SJSA1 (cell line): Measurements from ENCODE around the gene CHSY1. TPM values are rescaled to one million over a fixed set of nuclear protein-coding genes. Genes with fewer than 3 reads are reported as not detected.
A peak's percentile ranks its signal among the peaks of the same experiment; 100 is the strongest.

Source experiments
- DNase-seq, 2 experiments: peaks; one replicate each; pipeline ENCODE4 v3.0.0-alpha.2; 2015 to 2020; ENCODE audit warnings: low spot score in 2 of 2, low read depth in 1 of 2
- H3K27ac ChIP-seq: fragments of 250-450 bp; sonication (Bioruptor Pico); 2 replicates; pipeline ENCODE4 v1.5.1; 2020; ENCODE audit warnings: mild to moderate bottlenecking, moderate library complexity
- H3K27me3 ChIP-seq: fragments of 250-450 bp; sonication (Bioruptor Pico); replicated peaks from 2 replicates; pipeline ENCODE4 v1.5.1; 2020; ENCODE audit warnings: mild to moderate bottlenecking, moderate library complexity
- H3K36me3 ChIP-seq: fragments of 250-450 bp; sonication (Bioruptor Pico); 2 replicates; pipeline ENCODE4 v1.5.1; 2020; ENCODE audit warnings: mild to moderate bottlenecking
- H3K4me1 ChIP-seq: fragments of 250-450 bp; sonication (Bioruptor Pico); replicated peaks from 2 replicates; pipeline ENCODE4 v1.6.1; 2021; ENCODE audit warnings: mild to moderate bottlenecking
- H3K4me3 ChIP-seq: fragments of 250-450 bp; sonication (Bioruptor Pico); 2 replicates; pipeline ENCODE4 v1.5.1; 2020; ENCODE audit warnings: mild to moderate bottlenecking
- H3K9me3 ChIP-seq: fragments of 250-450 bp; sonication (Bioruptor Pico); replicated peaks from 2 replicates; pipeline ENCODE4 v1.5.1; 2020; ENCODE audit warnings: mild to moderate bottlenecking
- total RNA-seq: library from RNA; depleted of rRNA; stranded (reverse); fragments of >200 nt; shearing (Covaris generic); gene quantifications from 2 replicates; pipeline ENCODE4 v1.2.3, GENCODE V29; 2014

The CHSY1 gene
- total RNA-seq, 1 experiment from 2014 or later: 62.8 TPM

GRCh38 chr15:101190092-101190595 lies 61.7 kb downstream of the CHSY1 start:
- DNase-seq: no peak
- H3K36me3 ChIP-seq: peaks cover 10% of the 10 kb centered on the region
- no peaks in the 10 kb centered on the region for H3K9me3 ChIP-seq
- H3K27me3 ChIP-seq: no peaks in the 10 kb centered on the region
- H3K4me3 ChIP-seq: no peak overlapping the region
- peaks cover 78% of the 10 kb centered on the region for H3K4me1 ChIP-seq
- peak overlapping the region; percentile 91 for H3K27ac ChIP-seq

- H3K9me3 ChIP-seq: no peaks in the 10 kb centered on the region
- no peak for DNase-seq
- H3K36me3 ChIP-seq: peaks cover 10% of the 10 kb centered on the region
- peak overlapping the region; percentile 29 for H3K4me3 ChIP-seq
- H3K27ac ChIP-seq: peak overlapping the region; percentile 91
- H3K27me3 ChIP-seq: no peaks in the 10 kb centered on the region
- H3K4me1 ChIP-seq: peaks cover 75% of the 10 kb centered on the region
Observed at GRCh38 chr15:101189409-101190091, 62.3 kb downstream of the CHSY1 start.

DNA sequence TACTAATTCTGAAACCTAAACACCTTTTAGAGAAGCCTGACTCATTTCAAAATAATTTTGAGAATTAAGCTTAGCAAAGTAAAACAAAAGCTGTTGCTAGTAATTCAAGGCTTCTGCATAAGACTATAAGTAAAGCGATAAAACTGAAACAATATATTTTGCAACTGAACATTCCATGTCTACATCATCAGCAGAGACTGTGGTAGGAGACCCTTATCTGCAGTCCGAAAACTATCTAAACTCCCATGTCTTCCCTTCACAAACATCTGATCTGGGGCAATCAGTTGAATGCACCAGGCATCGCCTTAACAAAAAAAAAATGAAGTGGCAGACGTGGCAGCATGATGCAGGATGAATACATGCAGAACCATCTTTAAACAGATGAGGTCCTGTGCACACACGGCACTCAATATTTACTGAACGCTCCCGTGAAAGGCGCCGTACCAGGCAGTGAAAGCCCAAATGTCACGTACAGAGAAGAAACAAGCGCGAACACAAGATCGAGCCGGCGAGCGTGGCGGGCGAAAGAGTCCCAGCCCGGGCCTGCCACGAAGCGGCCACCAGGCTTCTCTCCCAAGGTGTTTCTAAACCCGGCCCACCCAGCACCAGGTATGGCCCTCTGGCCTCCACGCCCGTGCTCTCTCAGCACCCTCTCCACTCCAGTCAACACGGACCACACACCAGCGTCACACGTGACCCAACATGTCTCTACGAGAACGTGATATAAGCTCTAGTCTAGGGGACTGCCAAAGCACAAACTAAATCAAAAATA lies 63.0 kb downstream of the CHSY1 start:
- peak in 1 of 2 experiments; percentile 89 for DNase-seq
- peak overlapping the region; percentile 91 for H3K27ac ChIP-seq
- H3K9me3 ChIP-seq: no peaks in the 10 kb centered on the region
- H3K27me3 ChIP-seq: no peaks in the 10 kb centered on the region
- H3K4me3 ChIP-seq: peak overlapping the region; percentile 29
- H3K4me1 ChIP-seq: peaks cover 68% of the 10 kb centered on the region
- H3K36me3 ChIP-seq: peaks cover 10% of the 10 kb centered on the region

DNA sequence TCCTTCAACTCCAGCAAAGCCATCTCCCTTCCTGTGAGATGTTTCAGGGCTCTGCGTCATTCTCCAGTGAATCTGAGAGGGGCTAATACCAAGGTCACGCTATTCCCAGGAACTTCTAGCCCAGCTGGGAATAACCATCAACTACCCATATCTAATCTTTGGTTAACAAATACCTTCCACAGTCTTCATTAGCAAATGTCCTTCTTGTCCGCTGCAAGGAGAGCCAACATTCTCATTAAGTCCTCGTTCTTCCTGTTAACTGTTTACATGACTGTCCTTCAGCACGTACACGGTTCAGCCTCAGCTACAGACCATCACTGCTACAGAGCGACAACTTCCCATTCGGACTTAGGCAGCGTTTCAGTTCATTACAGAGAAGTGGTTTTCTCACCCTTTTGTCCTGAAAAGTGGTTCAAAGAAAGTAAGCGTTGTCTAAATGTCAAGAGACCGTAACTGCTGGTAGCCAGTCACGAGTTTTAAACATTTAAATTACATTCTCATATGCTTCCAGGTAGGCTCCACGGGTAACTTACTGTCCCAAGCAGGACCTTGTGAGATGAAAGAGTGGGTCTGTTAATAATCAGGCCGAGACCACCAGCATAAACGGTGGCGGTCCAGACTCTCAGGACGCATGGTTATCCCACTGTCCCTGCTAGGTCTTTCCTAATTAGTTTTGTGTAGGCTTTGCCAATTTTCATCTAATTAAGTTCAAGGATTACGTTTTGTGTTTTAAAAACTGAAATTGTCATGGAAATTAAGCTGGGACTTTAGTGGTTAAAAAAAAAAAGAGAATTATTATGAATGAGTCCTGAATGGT lies 63.8 kb downstream of the CHSY1 start:
- Histone ChIP-seq H3K36me3 (peaks cover 7% of the 10 kb centered on the region; the same call in 1 of the 2 replicates), H3K27me3 (no peaks in the 10 kb centered on the region), H3K4me3 (peak overlapping the region; percentile 29), H3K27ac (peak overlapping the region; percentile 91), H3K9me3 (no peaks in the 10 kb centered on the region), H3K4me1 (peaks cover 60% of the 10 kb centered on the region)
- peak in 1 of 2 experiments; percentile 87 for DNase-seq

DNA sequence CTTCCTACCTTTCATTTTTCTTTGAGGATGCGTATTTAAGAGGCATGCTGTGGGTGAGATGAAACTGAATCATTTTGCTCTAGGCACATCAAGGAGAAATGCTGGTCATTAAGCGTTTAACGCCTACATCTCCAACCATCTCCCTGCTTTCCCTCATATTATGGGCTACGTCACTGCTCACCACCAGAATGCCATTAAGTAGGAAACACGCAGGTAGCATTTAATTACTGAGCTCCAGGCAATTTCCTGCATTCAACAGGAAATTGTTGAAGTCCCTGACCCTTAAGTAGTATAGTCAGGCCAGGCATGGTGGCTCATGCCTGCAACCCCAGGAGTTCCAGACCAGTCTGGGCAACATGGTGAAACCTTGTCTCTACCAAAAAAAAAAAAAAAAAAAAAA lies 66.1 kb downstream of the CHSY1 start:
- no peaks in the 10 kb centered on the region for H3K9me3 ChIP-seq
- H3K27me3 ChIP-seq: no peaks in the 10 kb centered on the region
- peaks cover 48% of the 10 kb centered on the region for H3K4me1 ChIP-seq
- no peak for DNase-seq
- no peak overlapping the region for H3K27ac ChIP-seq
- no peak overlapping the region for H3K4me3 ChIP-seq
- H3K36me3 ChIP-seq: peaks cover 24% of the 10 kb centered on the region

DNA sequence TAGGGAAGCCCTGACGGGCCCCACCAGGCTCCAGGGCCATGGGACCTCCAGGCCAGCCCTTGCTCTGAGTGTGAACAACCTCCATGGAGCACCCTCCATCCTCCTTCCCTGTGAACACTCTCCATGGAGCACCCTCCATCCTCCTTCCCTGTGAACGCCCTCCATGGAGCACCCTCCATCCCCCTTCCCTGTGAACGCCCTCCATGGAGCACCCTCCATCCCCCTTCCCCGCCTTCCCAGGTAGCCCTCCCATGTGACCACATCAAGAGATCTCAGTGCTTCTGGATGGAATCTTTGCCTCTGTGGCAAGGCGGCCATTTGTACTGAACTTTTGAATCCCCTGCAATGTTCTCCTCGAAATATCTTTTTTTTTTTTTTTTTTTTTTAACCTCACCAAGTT lies 66.5 kb downstream of the CHSY1 start:
- Histone ChIP-seq H3K9me3 (no peaks in the 10 kb centered on the region), H3K27me3 (no peaks in the 10 kb centered on the region), H3K4me3 (no peak overlapping the region), H3K4me1 (peaks cover 48% of the 10 kb centered on the region), H3K36me3 (peaks cover 27% of the 10 kb centered on the region), H3K27ac (no peak overlapping the region)
- no peak for DNase-seq

- Histone ChIP-seq H3K27ac (no peak overlapping the region), H3K9me3 (no peaks in the 10 kb centered on the region), H3K36me3 (peaks cover 27% of the 10 kb centered on the region), H3K4me3 (no peak overlapping the region), H3K27me3 (no peaks in the 10 kb centered on the region), H3K4me1 (peaks cover 50% of the 10 kb centered on the region)
- DNase-seq: no peak
Observed at GRCh38 chr15:101184830-101185229, 67.0 kb downstream of the CHSY1 start.

- Histone ChIP-seq H3K4me1 (peaks cover 50% of the 10 kb centered on the region), H3K9me3 (no peaks in the 10 kb centered on the region), H3K27ac (no peak overlapping the region), H3K4me3 (no peak overlapping the region), H3K36me3 (peaks cover 28% of the 10 kb centered on the region), H3K27me3 (no peaks in the 10 kb centered on the region)
- DNase-seq: no peak
Observed at GRCh38 chr15:101183931-101184305, 67.9 kb downstream of the CHSY1 start.

GRCh38 chr15:101183226-101183930 lies 68.5 kb downstream of the CHSY1 start:
- Histone ChIP-seq H3K4me3 (no peak overlapping the region), H3K27me3 (no peaks in the 10 kb centered on the region), H3K9me3 (no peaks in the 10 kb centered on the region), H3K27ac (no peak overlapping the region), H3K4me1 (peaks cover 49% of the 10 kb centered on the region), H3K36me3 (peaks cover 33% of the 10 kb centered on the region)
- no peak for DNase-seq

DNA sequence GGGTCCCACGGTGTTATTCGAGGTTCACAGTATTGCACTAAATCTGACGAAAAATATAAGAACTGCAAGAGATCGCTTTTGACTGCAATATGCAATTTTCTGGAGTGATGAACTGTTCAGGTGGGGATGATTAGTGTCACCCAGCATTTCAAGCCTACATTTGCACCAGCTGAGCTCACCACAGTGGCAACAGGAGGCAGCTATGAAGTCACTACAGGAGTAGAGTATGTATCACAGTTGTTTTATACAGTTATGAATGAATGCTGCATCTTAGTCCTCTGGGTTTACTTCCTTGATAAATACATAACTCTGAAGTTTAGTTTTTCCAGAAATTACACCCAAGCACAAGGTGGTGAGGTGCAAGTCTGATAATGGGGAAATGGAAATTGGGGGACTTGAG lies 69.6 kb downstream of the CHSY1 start:
- H3K36me3 ChIP-seq: peaks cover 45% of the 10 kb centered on the region
- no peak overlapping the region for H3K27ac ChIP-seq
- DNase-seq: no peak
- no peak overlapping the region for H3K4me3 ChIP-seq
- H3K9me3 ChIP-seq: no peaks in the 10 kb centered on the region
- peaks cover 45% of the 10 kb centered on the region for H3K4me1 ChIP-seq
- no peaks in the 10 kb centered on the region for H3K27me3 ChIP-seq

DNA sequence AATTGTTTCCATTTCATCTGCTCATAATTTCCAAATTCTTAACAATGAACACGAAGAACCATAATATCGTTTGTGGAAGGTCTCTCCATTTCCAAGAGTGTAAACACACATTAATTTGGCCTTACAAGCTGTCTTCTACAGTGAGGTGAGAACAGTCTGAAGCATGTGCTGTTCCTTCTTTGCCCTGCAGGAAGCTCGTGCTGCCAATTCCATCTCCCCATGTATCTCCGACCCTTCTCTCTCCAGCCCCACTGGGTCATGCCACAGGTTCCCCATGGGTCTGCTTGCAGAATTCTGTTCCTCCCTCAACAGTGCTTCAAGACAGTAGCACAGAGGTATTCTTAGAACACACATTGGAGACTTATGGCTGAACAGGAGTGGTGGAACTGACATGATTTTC lies 70.5 kb downstream of the CHSY1 start:
- Histone ChIP-seq H3K4me3 (no peak overlapping the region), H3K27me3 (no peaks in the 10 kb centered on the region), H3K4me1 (peaks cover 45% of the 10 kb centered on the region), H3K9me3 (no peaks in the 10 kb centered on the region), H3K27ac (no peak overlapping the region), H3K36me3 (peaks cover 46% of the 10 kb centered on the region)
- DNase-seq: no peak

DNA sequence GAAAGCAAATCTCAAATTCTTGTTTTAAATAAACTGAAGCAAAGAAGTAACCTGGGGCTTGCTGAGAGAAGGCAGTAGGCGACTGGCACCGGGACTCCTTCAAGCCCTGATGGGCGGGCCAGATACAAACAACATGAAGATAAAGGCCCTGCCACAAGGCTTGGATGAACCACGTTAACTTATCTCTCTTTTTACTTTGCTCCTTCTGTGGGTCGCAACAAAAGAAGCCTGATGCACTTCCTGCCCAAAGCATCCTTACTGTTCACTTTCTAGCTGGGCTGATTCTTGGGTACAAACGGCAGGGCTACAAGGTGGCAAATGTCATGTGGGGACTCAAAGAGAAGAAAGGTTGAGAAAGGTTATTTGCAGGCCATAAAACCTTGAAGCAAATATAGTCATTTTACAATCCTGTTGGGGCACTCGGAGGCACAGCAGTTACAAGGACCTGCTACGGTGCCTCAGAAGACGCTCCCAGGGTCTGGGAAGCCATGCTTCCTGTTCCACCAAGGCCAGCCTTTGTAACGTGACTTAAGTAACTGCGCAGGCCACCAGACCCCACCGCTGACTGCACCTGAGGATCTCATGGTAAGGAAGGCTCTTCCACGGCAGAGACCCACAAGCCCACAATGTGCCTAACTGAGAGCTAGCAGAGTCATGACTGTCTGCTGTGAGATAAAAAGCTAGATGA lies 71.1 kb downstream of the CHSY1 start:
- Histone ChIP-seq H3K4me1 (peaks cover 48% of the 10 kb centered on the region), H3K4me3 (no peak overlapping the region), H3K27ac (peak overlapping the region; percentile 32), H3K9me3 (no peaks in the 10 kb centered on the region), H3K36me3 (peaks cover 52% of the 10 kb centered on the region), H3K27me3 (no peaks in the 10 kb centered on the region)
- DNase-seq: no peak
